Kasumi-1 (cell line): ENCODE measurements around the gene ETV6.

ENCODE experiments used
- DNase-seq, 2 experiments: peaks; one replicate each; lab custom pipeline; 2025; lab: John Stamatoyannopoulos, UW

Gene ETV6

GRCh38 chr12:11695321-11695720, 45.8 kb downstream of the ETV6 start:
- no peak for DNase-seq

GRCh38 chr12:11696084-11696483, 46.6 kb downstream of the ETV6 start:
- no peak for DNase-seq

GRCh38 chr12:11697131-11697530, 47.7 kb downstream of the ETV6 start:
- DNase-seq, result no peak

- DNase-seq, result no peak
These were observed 48.4 kb downstream of the ETV6 start for GRCh38 chr12:11697670-11698387.

GRCh38 chr12:11698729-11699128, 49.3 kb downstream of the ETV6 start:
- no peak for DNase-seq

- no peak for DNase-seq
These were observed 52.0 kb downstream of the ETV6 start for GRCh38 chr12:11701433-11701832.

- DNase-seq, result no peak
These were observed 53.5 kb downstream of the ETV6 start for GRCh38 chr12:11702959-11703358.

GRCh38 chr12:11703378-11703777, 53.9 kb downstream of the ETV6 start:
- DNase-seq, result no peak

GRCh38 chr12:11704089-11704488, 54.6 kb downstream of the ETV6 start:
- DNase-seq, result no peak

GRCh38 chr12:11705010-11705409, 55.5 kb downstream of the ETV6 start:
- no peak for DNase-seq

GRCh38 chr12:11706509-11707379, 57.3 kb downstream of the ETV6 start:
- DNase-seq, result no peak

- no peak for DNase-seq
These were observed 58.1 kb downstream of the ETV6 start for GRCh38 chr12:11707535-11707934.

GRCh38 chr12:11709513-11709912, 60.0 kb downstream of the ETV6 start:
- DNase-seq, result no peak

- no peak for DNase-seq
These were observed 61.0 kb downstream of the ETV6 start for GRCh38 chr12:11710431-11710830.

GRCh38 chr12:11710906-11711305, 61.4 kb downstream of the ETV6 start:
- no peak for DNase-seq

- no peak for DNase-seq
These were observed 62.3 kb downstream of the ETV6 start for GRCh38 chr12:11711651-11712327.

- DNase-seq, result no peak
These were observed 63.0 kb downstream of the ETV6 start for GRCh38 chr12:11712491-11712890.

- DNase-seq, result no peak
These were observed 63.7 kb downstream of the ETV6 start for GRCh38 chr12:11713202-11713601.

GRCh38 chr12:11714626-11715025, 65.2 kb downstream of the ETV6 start:
- no peak for DNase-seq

- DNase-seq, result no peak
These were observed 66.1 kb downstream of the ETV6 start for GRCh38 chr12:11715621-11716020.

GRCh38 chr12:11716794-11717518, 67.5 kb downstream of the ETV6 start:
- no peak for DNase-seq

GRCh38 chr12:11717519-11717961, 68.1 kb downstream of the ETV6 start:
- DNase-seq, result no peak
